BLaER1 treated with 17β-estradiol and CSF1 and Interleukin-3, amounts not matched to agents 10 nM and 100 nM (cell line): Measurements from ENCODE around the gene MCTP1.

ENCODE experiments used
- H3K27ac ChIP-seq, 11 experiments: shearing (Covaris generic); formaldehyde crosslinking; 2 replicates each; pipeline ENCODE4 v1.8.1; 2022
- H3K27me3 ChIP-seq, 11 experiments: shearing (Covaris generic); formaldehyde crosslinking; 2 replicates each; pipeline ENCODE4 v1.8.1; 2022
- H3K36me3 ChIP-seq, 11 experiments: shearing (Covaris generic); formaldehyde crosslinking; 2 replicates each; pipeline ENCODE4 v1.8.1; 2022
- H3K4me1 ChIP-seq, 10 experiments: shearing (Covaris generic); formaldehyde crosslinking; 2 replicates each; pipeline ENCODE4 v1.8.1; 2022
- H3K4me2 ChIP-seq, 11 experiments: shearing (Covaris generic); formaldehyde crosslinking; 2 replicates each; pipeline ENCODE4 v1.8.1; 2022
- H3K4me3 ChIP-seq, 10 experiments: shearing (Covaris generic); formaldehyde crosslinking; 2 replicates each; pipeline ENCODE4 v1.8.1; 2022
- H3K9ac ChIP-seq, 11 experiments: shearing (Covaris generic); formaldehyde crosslinking; 2 replicates each; pipeline ENCODE4 v1.8.1; 2022
- H3K9me3 ChIP-seq, 11 experiments: shearing (Covaris generic); formaldehyde crosslinking; replicated peaks in 1 of 11; 2 replicates each; pipeline ENCODE4 v1.8.1; 2022
- H4K20me1 ChIP-seq, 11 experiments: shearing (Covaris generic); formaldehyde crosslinking; 2 replicates each; pipeline ENCODE4 v1.8.1; 2022
- Cebpa-rat ChIP-seq, 11 experiments: shearing (Covaris generic); IDR thresholded peaks; 2 replicates each; pipeline ENCODE4 v1.8.1; 2022

MCTP1 gene

GRCh38 chr5:95027775-95028174 lies 257.1 kb downstream of the MCTP1 start:
- peaks cover 19 to 88% (median 28%) of the 10 kb centered on the region in 10 experiments for H3K4me1 ChIP-seq
- peaks cover 0 to 100% (median 11%) of the 10 kb centered on the region in 11 experiments; a peak in 10 of 22 replicates for H4K20me1 ChIP-seq
- peak overlapping the region in 2 of 10 experiments; percentile 2 to 18; a peak in 2 of 20 replicates for H3K4me3 ChIP-seq
- no peak for TF ChIP-seq Cebpa-rat (IDR thresholded peaks at IDR 0.05)
- H3K9me3 ChIP-seq, result peaks cover 0 to 14% (median 4%) of the 10 kb centered on the region in 11 experiments; a peak in 13 of 22 replicates
- H3K27me3 ChIP-seq, result no peaks in the 10 kb centered on the region
- H3K36me3 ChIP-seq, result peaks cover 0 to 18% (median 0%) of the 10 kb centered on the region in 11 experiments; a peak in 4 of 22 replicates
- peak overlapping the region in 9 of 11 experiments; percentile 10 to 59 (median 46); a peak in 14 of 22 replicates for H3K27ac ChIP-seq
- H3K4me2 ChIP-seq, result peak overlapping the region; percentile 64 to 92 (median 82)
- peak overlapping the region in 9 of 11 experiments; percentile 3 to 45 (median 18); a peak in 6 of 22 replicates for H3K9ac ChIP-seq

- Histone ChIP-seq H3K9me3 (peaks cover 0 to 9% (median under 1%) of the 10 kb centered on the region in 11 experiments; a peak in 6 of 22 replicates), H3K4me1 (peaks cover 19 to 93% (median 28%) of the 10 kb centered on the region in 10 experiments), H3K27me3 (no peaks in the 10 kb centered on the region), H3K9ac (peak overlapping the region in 10 of 11 experiments; percentile 3 to 45 (median 17); a peak in 7 of 22 replicates), H4K20me1 (peaks cover 0 to 100% (median 11%) of the 10 kb centered on the region in 11 experiments; a peak in 10 of 22 replicates), H3K27ac (peak overlapping the region in 9 of 11 experiments; percentile 11 to 59 (median 55); a peak in 16 of 22 replicates), H3K4me2 (peak overlapping the region; percentile 64 to 92 (median 82)), H3K36me3 (peaks cover 0 to 18% (median 0%) of the 10 kb centered on the region in 11 experiments; a peak in 4 of 22 replicates), H3K4me3 (peak overlapping the region in 2 of 10 experiments; percentile 2 to 18; a peak in 2 of 20 replicates)
- TF ChIP-seq Cebpa-rat (IDR thresholded peaks at IDR 0.05), result no peak
These were observed 257.7 kb downstream of the MCTP1 start for GRCh38 chr5:95027151-95027721.

GRCh38 chr5:95026718-95027117 lies 258.2 kb downstream of the MCTP1 start:
- no peak for TF ChIP-seq Cebpa-rat (IDR thresholded peaks at IDR 0.05)
- H3K4me3 ChIP-seq, result no peak overlapping the region
- peak overlapping the region in 1 of 11 experiments; percentile 39; a peak in 1 of 22 replicates for H3K9ac ChIP-seq
- H4K20me1 ChIP-seq, result peaks cover 0 to 100% (median 11%) of the 10 kb centered on the region in 11 experiments; a peak in 10 of 22 replicates
- H3K27me3 ChIP-seq, result no peaks in the 10 kb centered on the region
- H3K9me3 ChIP-seq, result peaks cover 0 to 4% (median 0%) of the 10 kb centered on the region in 11 experiments; a peak in 4 of 22 replicates
- H3K27ac ChIP-seq, result peak overlapping the region in 6 of 11 experiments; percentile 40 to 59 (median 52); a peak in 9 of 22 replicates
- H3K4me1 ChIP-seq, result peaks cover 19 to 94% (median 28%) of the 10 kb centered on the region in 10 experiments
- H3K36me3 ChIP-seq, result peaks cover 0 to 21% (median 0%) of the 10 kb centered on the region in 11 experiments; a peak in 4 of 22 replicates
- peak overlapping the region; percentile 64 to 92 (median 82) for H3K4me2 ChIP-seq

- peaks cover 15 to 88% (median 21%) of the 10 kb centered on the region in 10 experiments for H3K4me1 ChIP-seq
- H3K27ac ChIP-seq, result no peak overlapping the region; a peak in 1 of 22 replicates
- no peak overlapping the region for H3K9ac ChIP-seq
- H3K9me3 ChIP-seq, result no peaks in the 10 kb centered on the region
- no peaks in the 10 kb centered on the region for H3K27me3 ChIP-seq
- no peak overlapping the region for H3K4me3 ChIP-seq
- peaks cover 0 to 15% (median 0%) of the 10 kb centered on the region in 11 experiments; a peak in 2 of 22 replicates for H3K36me3 ChIP-seq
- peak overlapping the region in 4 of 11 experiments; percentile 16 to 70 (median 59); a peak in 7 of 22 replicates for H3K4me2 ChIP-seq
- peaks cover 0 to 100% (median 0%) of the 10 kb centered on the region in 11 experiments; a peak in 10 of 22 replicates for H4K20me1 ChIP-seq
- no peak for TF ChIP-seq Cebpa-rat (IDR thresholded peaks at IDR 0.05)
These were observed 261.8 kb downstream of the MCTP1 start for GRCh38 chr5:95022967-95023695.

GRCh38 chr5:95020345-95020744 lies 264.5 kb downstream of the MCTP1 start:
- Histone ChIP-seq H3K9ac (no peak overlapping the region), H3K4me2 (peak overlapping the region in 3 of 11 experiments; percentile 24 to 70 (median 69); a peak in 4 of 22 replicates), H3K9me3 (no peaks in the 10 kb centered on the region), H3K27me3 (no peaks in the 10 kb centered on the region), H3K4me1 (peaks cover 0 to 63% (median 3%) of the 10 kb centered on the region in 10 experiments; a peak in 8 of 20 replicates), H4K20me1 (peaks cover 0 to 96% (median 0%) of the 10 kb centered on the region in 11 experiments; a peak in 6 of 22 replicates), H3K4me3 (no peak overlapping the region), H3K36me3 (peaks cover 0 to 34% (median 0%) of the 10 kb centered on the region in 11 experiments; a peak in 10 of 22 replicates), H3K27ac (no peak overlapping the region)
- no peak for TF ChIP-seq Cebpa-rat (IDR thresholded peaks at IDR 0.05)

- peaks cover 0 to 48% (median 2%) of the 10 kb centered on the region in 11 experiments; a peak in 11 of 22 replicates for H3K36me3 ChIP-seq
- H3K27ac ChIP-seq, result no peak overlapping the region
- H3K4me2 ChIP-seq, result peak overlapping the region in 2 of 11 experiments; percentile 69 to 70; a peak in 1 of 22 replicates
- peaks cover 0 to 51% (median 3%) of the 10 kb centered on the region in 10 experiments; a peak in 8 of 20 replicates for H3K4me1 ChIP-seq
- no peaks in the 10 kb centered on the region for H3K27me3 ChIP-seq
- no peak overlapping the region for H3K9ac ChIP-seq
- no peak for TF ChIP-seq Cebpa-rat (IDR thresholded peaks at IDR 0.05)
- peaks cover 0 to 3% (median 0%) of the 10 kb centered on the region in 11 experiments; a peak in 3 of 22 replicates for H3K9me3 ChIP-seq
- H4K20me1 ChIP-seq, result peaks cover 0 to 95% (median 0%) of the 10 kb centered on the region in 11 experiments; a peak in 6 of 22 replicates
- H3K4me3 ChIP-seq, result no peak overlapping the region
These were observed 265.9 kb downstream of the MCTP1 start for GRCh38 chr5:95018946-95019345.

GRCh38 chr5:95018511-95018910 lies 266.4 kb downstream of the MCTP1 start:
- no peaks in the 10 kb centered on the region for H3K27me3 ChIP-seq
- TF ChIP-seq Cebpa-rat (IDR thresholded peaks at IDR 0.05), result no peak

GRCh38 chr5:95009812-95010211 lies 275.1 kb downstream of the MCTP1 start:
- peaks cover 0 to 62% (median 0%) of the 10 kb centered on the region in 11 experiments; a peak in 4 of 22 replicates for H4K20me1 ChIP-seq
- H3K4me3 ChIP-seq, result no peak overlapping the region
- no peak for TF ChIP-seq Cebpa-rat (IDR thresholded peaks at IDR 0.05)
- H3K4me2 ChIP-seq, result peak overlapping the region in 1 of 11 experiments; percentile 20; a peak in 1 of 22 replicates
- H3K27ac ChIP-seq, result no peak overlapping the region
- peaks cover 0 to 95% (median 0%) of the 10 kb centered on the region in 11 experiments; a peak in 12 of 22 replicates for H3K36me3 ChIP-seq
- H3K27me3 ChIP-seq, result no peaks in the 10 kb centered on the region
- no peak overlapping the region for H3K9ac ChIP-seq
- H3K4me1 ChIP-seq, result peaks cover 0 to 17% (median 0%) of the 10 kb centered on the region in 10 experiments; a peak in 5 of 20 replicates
- H3K9me3 ChIP-seq, result peaks cover 2 to 48% (median 14%) of the 10 kb centered on the region in 11 experiments

More at GRCh38 chr5:95018511-95018910, 266.4 kb downstream of the MCTP1 start:
- peaks cover 0 to 52% (median 6%) of the 10 kb centered on the region in 11 experiments; a peak in 11 of 22 replicates for H3K36me3 ChIP-seq
- H3K27ac ChIP-seq, result no peak overlapping the region
- H3K4me2 ChIP-seq, result no peak overlapping the region
- H3K4me1 ChIP-seq, result peaks cover 0 to 47% (median 3%) of the 10 kb centered on the region in 10 experiments; a peak in 8 of 20 replicates
- no peak overlapping the region for H3K9ac ChIP-seq
- H4K20me1 ChIP-seq, result peaks cover 0 to 95% (median 0%) of the 10 kb centered on the region in 11 experiments; a peak in 6 of 22 replicates
- peaks cover 0 to 8% (median 0%) of the 10 kb centered on the region in 11 experiments; a peak in 3 of 22 replicates for H3K9me3 ChIP-seq
- no peak overlapping the region for H3K4me3 ChIP-seq
